GM12878 (cell line): ENCODE data around the gene CLEC4D.

Source experiments
- CBX5 ChIP-seq: sonication (generic); IDR thresholded peaks from 2 replicates; pipeline ENCODE4 v1.6.1; 2016; ENCODE audit warnings: low read depth, moderate library complexity, mild to moderate bottlenecking, inconsistent platforms
- CEBPB ChIP-seq, 2 experiments: fragments of 150-350 bp in 1 of 2; IDR thresholded peaks; 2 replicates each; pipeline ENCODE4 v1.6.1; 2012 to 2014; ENCODE audit warnings: low read depth in 2 of 2, low read length in 2 of 2, borderline replicate concordance in 1 of 2, inconsistent platforms in 1 of 2
- CHD2 ChIP-seq: IDR thresholded peaks from 2 replicates; pipeline ENCODE4 v1.6.1; 2011; ENCODE audit warnings: low read depth, low read length, improper control_type of control experiment, borderline replicate concordance
- FOXK2 ChIP-seq: fragments of 450-650 bp; IDR thresholded peaks from 2 replicates; pipeline ENCODE4 v1.6.1; 2017; ENCODE audit warnings: mild to moderate bottlenecking, moderate library complexity
- IKZF2 ChIP-seq, 2 experiments: fragments of 450-650 bp; IDR thresholded peaks; 2 replicates each; pipeline ENCODE4 v1.6.1; 2017; ENCODE audit warnings: mild to moderate bottlenecking in 2 of 2, moderate library complexity in 2 of 2
- JUNB ChIP-seq: IDR thresholded peaks from 2 replicates; pipeline ENCODE4 v1.6.1; 2016; ENCODE audit warnings: antibody characterized with exemption, mild to moderate bottlenecking
- NBN ChIP-seq: fragments of 450-650 bp; IDR thresholded peaks from 2 replicates; pipeline ENCODE4 v1.6.1; 2016
- NFIC ChIP-seq: IDR thresholded peaks from 2 replicates; pipeline ENCODE4 v1.6.1; 2012; ENCODE audit warnings: low read depth, mild to moderate bottlenecking, inconsistent platforms, low read length, moderate library complexity
- RCOR1 ChIP-seq: conservative IDR thresholded peaks from 2 replicates; pipeline ENCODE4 v1.6.1; 2012; ENCODE audit warnings: low read depth, low read length, improper control_type of control experiment
- SMARCA5 ChIP-seq: fragments of 450-650 bp; IDR thresholded peaks from 2 replicates; pipeline ENCODE4 v1.6.1; 2017; ENCODE audit warnings: mild to moderate bottlenecking
- TF ChIP-seq, protein P1 (sequence below), 3 experiments: IDR thresholded peaks in 2 of 3; conservative IDR thresholded peaks in 1 of 3; 2 replicates each; pipeline ENCODE4 v1.5.1; 2011; ENCODE audit warnings: low read depth in 3 of 3, low read length in 3 of 3, mild to moderate bottlenecking in 3 of 3, control low read depth in 2 of 3, moderate library complexity in 2 of 3, inconsistent platforms in 1 of 3, mixed read lengths in 1 of 3; ENCODE audit not compliant: control insufficient read depth in 2 of 3, insufficient read depth in 1 of 3; ENCODE audit errors: extremely low read depth in 1 of 3
- TF ChIP-seq, protein P2 (sequence below): IDR thresholded peaks from 2 replicates; pipeline ENCODE4 v1.6.1; 2012; ENCODE audit warnings: low read depth, low read length, improper control_type of control experiment
- TF ChIP-seq, protein P3 (sequence below): fragments of 450-650 bp; IDR thresholded peaks from 2 replicates; pipeline ENCODE4 v1.6.1; 2017; ENCODE audit warnings: borderline replicate concordance

DNA sequence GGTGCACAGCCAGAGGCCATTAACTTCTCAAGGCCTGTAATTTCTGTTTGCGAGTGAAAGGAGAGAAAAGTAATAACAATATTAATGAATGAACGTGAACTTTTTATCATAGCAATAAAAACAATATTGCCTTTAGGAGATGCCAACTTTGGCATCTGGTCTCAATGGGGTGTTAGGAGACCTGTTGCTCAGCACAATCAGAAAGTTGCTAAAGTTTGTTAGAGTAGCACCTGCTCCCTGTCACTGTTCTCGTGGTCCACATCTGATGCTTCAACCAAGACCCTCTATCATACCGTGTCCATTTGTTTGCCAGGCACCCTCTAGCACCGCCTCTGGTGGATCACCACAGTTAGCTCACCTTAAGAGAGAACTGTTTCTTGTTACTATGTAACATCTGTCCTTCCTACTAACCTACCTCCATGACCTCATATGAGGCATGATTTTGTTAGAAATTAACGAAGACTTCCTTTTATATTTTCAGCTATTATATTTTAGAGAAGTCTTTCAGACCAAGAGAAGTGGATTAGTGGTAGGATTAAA, 39.9 kb downstream of the CLEC4D start:
- TF ChIP-seq, protein P1, sequence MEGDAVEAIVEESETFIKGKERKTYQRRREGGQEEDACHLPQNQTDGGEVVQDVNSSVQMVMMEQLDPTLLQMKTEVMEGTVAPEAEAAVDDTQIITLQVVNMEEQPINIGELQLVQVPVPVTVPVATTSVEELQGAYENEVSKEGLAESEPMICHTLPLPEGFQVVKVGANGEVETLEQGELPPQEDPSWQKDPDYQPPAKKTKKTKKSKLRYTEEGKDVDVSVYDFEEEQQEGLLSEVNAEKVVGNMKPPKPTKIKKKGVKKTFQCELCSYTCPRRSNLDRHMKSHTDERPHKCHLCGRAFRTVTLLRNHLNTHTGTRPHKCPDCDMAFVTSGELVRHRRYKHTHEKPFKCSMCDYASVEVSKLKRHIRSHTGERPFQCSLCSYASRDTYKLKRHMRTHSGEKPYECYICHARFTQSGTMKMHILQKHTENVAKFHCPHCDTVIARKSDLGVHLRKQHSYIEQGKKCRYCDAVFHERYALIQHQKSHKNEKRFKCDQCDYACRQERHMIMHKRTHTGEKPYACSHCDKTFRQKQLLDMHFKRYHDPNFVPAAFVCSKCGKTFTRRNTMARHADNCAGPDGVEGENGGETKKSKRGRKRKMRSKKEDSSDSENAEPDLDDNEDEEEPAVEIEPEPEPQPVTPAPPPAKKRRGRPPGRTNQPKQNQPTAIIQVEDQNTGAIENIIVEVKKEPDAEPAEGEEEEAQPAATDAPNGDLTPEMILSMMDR (IDR thresholded peaks at IDR 0.05 in 2 of 3, conservative IDR thresholded peaks at IDR 0.05 in 1 of 3; ENCODE audit: control insufficient read depth in 2 of 3, extremely low read depth in 1 of 3, insufficient read depth in 1 of 3, low read depth in 3 of 3, low read length in 3 of 3): no peak
- TF ChIP-seq NFIC (no peak), SMARCA5 (no peak), IKZF2 (IDR thresholded peaks at IDR 0.05) (no peak), CEBPB (IDR thresholded peaks at IDR 0.05; ENCODE audit: borderline replicate concordance in 1 of 2, low read depth in 2 of 2, low read length in 2 of 2) (no peak), FOXK2 (no peak), CHD2 (no peak), RCOR1 (no peak), NBN (no peak), CBX5 (no peak), JUNB (no peak)
- TF ChIP-seq, protein P2, sequence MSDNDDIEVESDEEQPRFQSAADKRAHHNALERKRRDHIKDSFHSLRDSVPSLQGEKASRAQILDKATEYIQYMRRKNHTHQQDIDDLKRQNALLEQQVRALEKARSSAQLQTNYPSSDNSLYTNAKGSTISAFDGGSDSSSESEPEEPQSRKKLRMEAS: no peak
- TF ChIP-seq, protein P3, sequence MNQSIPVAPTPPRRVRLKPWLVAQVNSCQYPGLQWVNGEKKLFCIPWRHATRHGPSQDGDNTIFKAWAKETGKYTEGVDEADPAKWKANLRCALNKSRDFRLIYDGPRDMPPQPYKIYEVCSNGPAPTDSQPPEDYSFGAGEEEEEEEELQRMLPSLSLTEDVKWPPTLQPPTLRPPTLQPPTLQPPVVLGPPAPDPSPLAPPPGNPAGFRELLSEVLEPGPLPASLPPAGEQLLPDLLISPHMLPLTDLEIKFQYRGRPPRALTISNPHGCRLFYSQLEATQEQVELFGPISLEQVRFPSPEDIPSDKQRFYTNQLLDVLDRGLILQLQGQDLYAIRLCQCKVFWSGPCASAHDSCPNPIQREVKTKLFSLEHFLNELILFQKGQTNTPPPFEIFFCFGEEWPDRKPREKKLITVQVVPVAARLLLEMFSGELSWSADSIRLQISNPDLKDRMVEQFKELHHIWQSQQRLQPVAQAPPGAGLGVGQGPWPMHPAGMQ: no peak
